Stimulated activated memory B cell treated with anti-CD40 and anti-IgM and Interleukin-4, amounts not matched to agents 10 μg/mL and 1 μg/mL and 100 μg/mL, for 72 hours (primary cell): ENCODE results near the gene CABCOCO1.

Experiments used
- ATAC-seq: fragments of 150-1000 bp; cut with Tn5 transposase; 2 replicates; pipeline ENCODE4 v1.10.0; 2021
- H3K27ac Mint-ChIP-seq: one replicate; pipeline ENCODE4 v1.8.0; 2022; ENCODE audit warnings: mild to moderate bottlenecking, mixed read lengths
- H3K27me3 Mint-ChIP-seq: one replicate; pipeline ENCODE4 v1.8.0; 2022; ENCODE audit warnings: mixed read lengths
- H3K36me3 Mint-ChIP-seq: one replicate; pipeline ENCODE4 v1.8.0; 2022; ENCODE audit warnings: mixed read lengths
- H3K4me1 Mint-ChIP-seq: one replicate; pipeline ENCODE4 v1.8.0; 2022; ENCODE audit warnings: mixed read lengths
- H3K4me3 Mint-ChIP-seq: one replicate; pipeline ENCODE4 v1.8.0; 2022; ENCODE audit warnings: mild to moderate bottlenecking, moderate library complexity, mixed read lengths
- H3K9me3 Mint-ChIP-seq: one replicate; pipeline ENCODE4 v1.8.0; 2022; ENCODE audit warnings: mixed read lengths

Gene CABCOCO1

GRCh38 chr10:61662794-61663259 lies at the start of gene CABCOCO1:
TSS of gene CABCOCO1 (plus strand) at chr10:61662929. CDS start at chr10:61662973, 44 bp downstream.
- Mint-ChIP-seq H3K4me3 (no peak within 1 kb of the TSS), H3K27ac (no peak within 1 kb of the TSS), H3K36me3 (no peaks in the 10 kb centered on the region), H3K27me3 (peaks cover 18% of the 10 kb centered on the region), H3K4me1 (no peaks in the 10 kb centered on the region), H3K9me3 (no peaks in the 10 kb centered on the region)
- no peak for ATAC-seq

- no peaks in the 10 kb centered on the region for H3K9me3 Mint-ChIP-seq
- H3K4me3 Mint-ChIP-seq: no peak overlapping the region
- no peak for ATAC-seq
- no peaks in the 10 kb centered on the region for H3K27me3 Mint-ChIP-seq
- no peaks in the 10 kb centered on the region for H3K36me3 Mint-ChIP-seq
- H3K27ac Mint-ChIP-seq: no peak overlapping the region
- no peaks in the 10 kb centered on the region for H3K4me1 Mint-ChIP-seq
These were observed 49.1 kb upstream of the CABCOCO1 start for GRCh38 chr10:61613665-61614064.

GRCh38 chr10:61616611-61617010 lies 46.1 kb upstream of the CABCOCO1 start:
- ATAC-seq: no peak
- H3K9me3 Mint-ChIP-seq: no peaks in the 10 kb centered on the region
- H3K4me1 Mint-ChIP-seq: no peaks in the 10 kb centered on the region
- H3K4me3 Mint-ChIP-seq: no peak overlapping the region
- H3K27ac Mint-ChIP-seq: no peak overlapping the region
- H3K27me3 Mint-ChIP-seq: no peaks in the 10 kb centered on the region
- H3K36me3 Mint-ChIP-seq: no peaks in the 10 kb centered on the region

- ATAC-seq: no peak
- no peaks in the 10 kb centered on the region for H3K9me3 Mint-ChIP-seq
- no peaks in the 10 kb centered on the region for H3K36me3 Mint-ChIP-seq
- H3K27me3 Mint-ChIP-seq: no peaks in the 10 kb centered on the region
- no peak overlapping the region for H3K27ac Mint-ChIP-seq
- H3K4me1 Mint-ChIP-seq: no peaks in the 10 kb centered on the region
- no peak overlapping the region for H3K4me3 Mint-ChIP-seq
These were observed 45.5 kb upstream of the CABCOCO1 start for GRCh38 chr10:61617180-61617579.

GRCh38 chr10:61617586-61617985 lies 45.1 kb upstream of the CABCOCO1 start:
- no peak for ATAC-seq
- Mint-ChIP-seq H3K9me3 (no peaks in the 10 kb centered on the region), H3K4me1 (no peaks in the 10 kb centered on the region), H3K27me3 (no peaks in the 10 kb centered on the region), H3K27ac (no peak overlapping the region), H3K4me3 (no peak overlapping the region), H3K36me3 (no peaks in the 10 kb centered on the region)

GRCh38 chr10:61618388-61618961 lies 44.3 kb upstream of the CABCOCO1 start:
- ATAC-seq: no peak
- no peaks in the 10 kb centered on the region for H3K36me3 Mint-ChIP-seq
- no peaks in the 10 kb centered on the region for H3K27me3 Mint-ChIP-seq
- H3K4me3 Mint-ChIP-seq: no peak overlapping the region
- no peaks in the 10 kb centered on the region for H3K9me3 Mint-ChIP-seq
- no peaks in the 10 kb centered on the region for H3K4me1 Mint-ChIP-seq
- H3K27ac Mint-ChIP-seq: no peak overlapping the region

GRCh38 chr10:61620506-61620905 lies 42.2 kb upstream of the CABCOCO1 start:
- no peaks in the 10 kb centered on the region for H3K9me3 Mint-ChIP-seq
- H3K4me1 Mint-ChIP-seq: no peaks in the 10 kb centered on the region
- no peak overlapping the region for H3K4me3 Mint-ChIP-seq
- no peaks in the 10 kb centered on the region for H3K27me3 Mint-ChIP-seq
- no peak for ATAC-seq
- H3K36me3 Mint-ChIP-seq: no peaks in the 10 kb centered on the region
- H3K27ac Mint-ChIP-seq: no peak overlapping the region

GRCh38 chr10:61621605-61622051 lies 41.1 kb upstream of the CABCOCO1 start:
- H3K27ac Mint-ChIP-seq: no peak overlapping the region

GRCh38 chr10:61623161-61623560 lies 39.6 kb upstream of the CABCOCO1 start:
- ATAC-seq: no peak

More at GRCh38 chr10:61621605-61622051, 41.1 kb upstream of the CABCOCO1 start:
- H3K4me1 Mint-ChIP-seq: no peaks in the 10 kb centered on the region
- H3K4me3 Mint-ChIP-seq: no peak overlapping the region
- no peaks in the 10 kb centered on the region for H3K36me3 Mint-ChIP-seq
- H3K27me3 Mint-ChIP-seq: no peaks in the 10 kb centered on the region
- ATAC-seq: no peak
- no peaks in the 10 kb centered on the region for H3K9me3 Mint-ChIP-seq

GRCh38 chr10:61626209-61626608 lies 36.5 kb upstream of the CABCOCO1 start:
- no peaks in the 10 kb centered on the region for H3K9me3 Mint-ChIP-seq
- no peaks in the 10 kb centered on the region for H3K4me1 Mint-ChIP-seq
- no peaks in the 10 kb centered on the region for H3K36me3 Mint-ChIP-seq
- H3K27ac Mint-ChIP-seq: no peak overlapping the region
- no peak for ATAC-seq
- H3K27me3 Mint-ChIP-seq: no peaks in the 10 kb centered on the region
- no peak overlapping the region for H3K4me3 Mint-ChIP-seq

More at GRCh38 chr10:61623161-61623560, 39.6 kb upstream of the CABCOCO1 start:
- H3K36me3 Mint-ChIP-seq: no peaks in the 10 kb centered on the region
- H3K27me3 Mint-ChIP-seq: no peaks in the 10 kb centered on the region
- no peak overlapping the region for H3K4me3 Mint-ChIP-seq
- no peaks in the 10 kb centered on the region for H3K9me3 Mint-ChIP-seq
- no peak overlapping the region for H3K27ac Mint-ChIP-seq
- no peaks in the 10 kb centered on the region for H3K4me1 Mint-ChIP-seq

- H3K36me3 Mint-ChIP-seq: no peaks in the 10 kb centered on the region
- no peak for ATAC-seq
- H3K4me1 Mint-ChIP-seq: no peaks in the 10 kb centered on the region
- H3K27me3 Mint-ChIP-seq: no peaks in the 10 kb centered on the region
- H3K27ac Mint-ChIP-seq: no peak overlapping the region
- H3K9me3 Mint-ChIP-seq: no peaks in the 10 kb centered on the region
- H3K4me3 Mint-ChIP-seq: no peak overlapping the region
These were observed 35.5 kb upstream of the CABCOCO1 start for GRCh38 chr10:61627266-61627665.

GRCh38 chr10:61628151-61628874 lies 34.4 kb upstream of the CABCOCO1 start:
- H3K9me3 Mint-ChIP-seq: no peaks in the 10 kb centered on the region
- ATAC-seq: no peak
- no peaks in the 10 kb centered on the region for H3K4me1 Mint-ChIP-seq
- no peak overlapping the region for H3K4me3 Mint-ChIP-seq
- no peak overlapping the region for H3K27ac Mint-ChIP-seq
- H3K36me3 Mint-ChIP-seq: no peaks in the 10 kb centered on the region
- no peaks in the 10 kb centered on the region for H3K27me3 Mint-ChIP-seq

- Mint-ChIP-seq H3K27ac (no peak overlapping the region), H3K27me3 (no peaks in the 10 kb centered on the region), H3K9me3 (no peaks in the 10 kb centered on the region), H3K4me1 (no peaks in the 10 kb centered on the region), H3K4me3 (no peak overlapping the region), H3K36me3 (no peaks in the 10 kb centered on the region)
- ATAC-seq: no peak
These were observed 33.7 kb upstream of the CABCOCO1 start for GRCh38 chr10:61628875-61629513.

- Mint-ChIP-seq H3K9me3 (no peaks in the 10 kb centered on the region), H3K27ac (no peak overlapping the region), H3K4me1 (no peaks in the 10 kb centered on the region), H3K27me3 (no peaks in the 10 kb centered on the region), H3K36me3 (no peaks in the 10 kb centered on the region), H3K4me3 (no peak overlapping the region)
- no peak for ATAC-seq
These were observed 33.2 kb upstream of the CABCOCO1 start for GRCh38 chr10:61629576-61629975.

GRCh38 chr10:61632057-61632670 lies 30.6 kb upstream of the CABCOCO1 start:
- Mint-ChIP-seq H3K4me1 (no peaks in the 10 kb centered on the region), H3K9me3 (no peaks in the 10 kb centered on the region), H3K4me3 (no peak overlapping the region), H3K36me3 (no peaks in the 10 kb centered on the region), H3K27me3 (no peaks in the 10 kb centered on the region), H3K27ac (no peak overlapping the region)
- ATAC-seq: no peak
